ENCODE results near the gene CAMK1D. TPM values are rescaled to one million over a fixed set of nuclear protein-coding genes. Genes with fewer than 3 reads are reported as not detected.

The CAMK1D gene
- total RNA-seq, 2 experiments from 2014 or later = 19.0 to 25.6 TPM

DNA sequence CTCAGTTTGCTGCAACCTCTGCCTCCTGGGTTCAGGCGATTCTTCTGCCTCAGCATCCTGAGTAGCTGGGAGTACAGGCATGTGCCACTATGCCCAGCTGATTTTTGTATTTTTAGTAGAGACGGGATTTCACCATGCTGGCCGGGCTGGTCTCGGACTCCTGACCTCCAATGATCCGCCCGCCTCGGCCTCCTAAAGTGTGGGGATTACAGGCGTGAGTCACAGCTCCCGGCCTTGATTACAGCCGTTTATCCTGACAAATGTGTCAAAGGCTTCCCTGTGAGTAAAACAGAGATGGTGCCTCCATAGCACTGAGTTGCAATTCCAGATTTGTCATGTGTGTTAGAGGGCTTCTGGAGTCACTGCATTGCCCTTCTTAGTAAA is 378.5 kb downstream of the CAMK1D start:
- no peak overlapping the region for H3K4me2 ChIP-seq (ENCODE audit: low read length)
- ChIA-PET POLR2A (no interaction called here), CTCF (ENCODE audit: unreplicated experiment) (no interaction called here)
- no peaks in the 10 kb centered on the region for H3K9me3 ChIP-seq (ENCODE audit: low read length)
- H2AFZ ChIP-seq (ENCODE audit: low read length) = no peak overlapping the region
- H3K27ac ChIP-seq (ENCODE audit: low read depth, low read length, poor library complexity, severe bottlenecking) = no peak overlapping the region
- H4K20me1 ChIP-seq (ENCODE audit: insufficient read depth, low read length) = no peaks in the 10 kb centered on the region
- TF ChIP-seq, protein P1, sequence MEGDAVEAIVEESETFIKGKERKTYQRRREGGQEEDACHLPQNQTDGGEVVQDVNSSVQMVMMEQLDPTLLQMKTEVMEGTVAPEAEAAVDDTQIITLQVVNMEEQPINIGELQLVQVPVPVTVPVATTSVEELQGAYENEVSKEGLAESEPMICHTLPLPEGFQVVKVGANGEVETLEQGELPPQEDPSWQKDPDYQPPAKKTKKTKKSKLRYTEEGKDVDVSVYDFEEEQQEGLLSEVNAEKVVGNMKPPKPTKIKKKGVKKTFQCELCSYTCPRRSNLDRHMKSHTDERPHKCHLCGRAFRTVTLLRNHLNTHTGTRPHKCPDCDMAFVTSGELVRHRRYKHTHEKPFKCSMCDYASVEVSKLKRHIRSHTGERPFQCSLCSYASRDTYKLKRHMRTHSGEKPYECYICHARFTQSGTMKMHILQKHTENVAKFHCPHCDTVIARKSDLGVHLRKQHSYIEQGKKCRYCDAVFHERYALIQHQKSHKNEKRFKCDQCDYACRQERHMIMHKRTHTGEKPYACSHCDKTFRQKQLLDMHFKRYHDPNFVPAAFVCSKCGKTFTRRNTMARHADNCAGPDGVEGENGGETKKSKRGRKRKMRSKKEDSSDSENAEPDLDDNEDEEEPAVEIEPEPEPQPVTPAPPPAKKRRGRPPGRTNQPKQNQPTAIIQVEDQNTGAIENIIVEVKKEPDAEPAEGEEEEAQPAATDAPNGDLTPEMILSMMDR (conservative IDR thresholded peaks at IDR 0.05; ENCODE audit: low read length) = no peak
- no peaks in the 10 kb centered on the region for H3K36me3 ChIP-seq (ENCODE audit: insufficient read depth, low read length)
- H3K9me2 ChIP-seq (ENCODE audit: insufficient read depth, low read length) = no peaks in the 10 kb centered on the region
- no peaks in the 10 kb centered on the region for H3K4me1 ChIP-seq (ENCODE audit: insufficient read depth, low read length, poor library complexity, severe bottlenecking)
- BruUV-seq (replicated peaks) = no TSS peak
- no peak overlapping the region for H3K4me3 ChIP-seq (ENCODE audit: low read depth, low read length, poor library complexity, severe bottlenecking)
- no peak for DNase-seq (ENCODE audit: low spot score)
- H3K79me2 ChIP-seq (ENCODE audit: insufficient read depth, low read depth, low read length) = no peaks in the 10 kb centered on the region
- intact Hi-C loops (cut with micrococcal nuclease; ENCODE audit: unreplicated experiment) = no loop called here

- Histone ChIP-seq H3K79me2 (ENCODE audit: insufficient read depth, low read depth, low read length) (no peaks in the 10 kb centered on the region), H3K36me3 (ENCODE audit: insufficient read depth, low read length) (no peaks in the 10 kb centered on the region), H4K20me1 (ENCODE audit: insufficient read depth, low read length) (no peaks in the 10 kb centered on the region), H3K9me3 (ENCODE audit: low read length) (no peaks in the 10 kb centered on the region), H2AFZ (ENCODE audit: low read length) (no peak overlapping the region), H3K9me2 (ENCODE audit: insufficient read depth, low read length) (no peaks in the 10 kb centered on the region), H3K4me2 (ENCODE audit: low read length) (no peak overlapping the region), H3K4me1 (ENCODE audit: insufficient read depth, low read length, poor library complexity, severe bottlenecking) (no peaks in the 10 kb centered on the region), H3K27ac (ENCODE audit: low read depth, low read length, poor library complexity, severe bottlenecking) (no peak overlapping the region), H3K4me3 (ENCODE audit: low read depth, low read length, poor library complexity, severe bottlenecking) (no peak overlapping the region)
- intact Hi-C loops (cut with micrococcal nuclease; ENCODE audit: unreplicated experiment) = no loop called here
- ChIA-PET CTCF (ENCODE audit: unreplicated experiment) (no interaction called here), POLR2A (no interaction called here)
- no TSS peak for BruUV-seq (replicated peaks)
- TF ChIP-seq EZH2phosphoT487 (IDR thresholded peaks at IDR 0.05; ENCODE audit: borderline replicate concordance, low read depth, low read length) = no peak
- TF ChIP-seq, protein P1 (conservative IDR thresholded peaks at IDR 0.05; ENCODE audit: low read length) = no peak
- DNase-seq (ENCODE audit: low spot score) = no peak
These were observed 379.1 kb downstream of the CAMK1D start for GRCh38 chr10:12728494-12728893.

- Histone ChIP-seq H4K20me1 (ENCODE audit: insufficient read depth, low read length) (no peaks in the 10 kb centered on the region), H3K36me3 (ENCODE audit: insufficient read depth, low read length) (no peaks in the 10 kb centered on the region), H3K9me3 (ENCODE audit: low read length) (no peaks in the 10 kb centered on the region), H3K4me2 (ENCODE audit: low read length) (no peak overlapping the region), H3K9me2 (ENCODE audit: insufficient read depth, low read length) (no peaks in the 10 kb centered on the region), H3K79me2 (ENCODE audit: insufficient read depth, low read depth, low read length) (no peaks in the 10 kb centered on the region), H2AFZ (ENCODE audit: low read length) (no peak overlapping the region), H3K4me1 (ENCODE audit: insufficient read depth, low read length, poor library complexity, severe bottlenecking) (no peaks in the 10 kb centered on the region), H3K27ac (ENCODE audit: low read depth, low read length, poor library complexity, severe bottlenecking) (no peak overlapping the region), H3K4me3 (ENCODE audit: low read depth, low read length, poor library complexity, severe bottlenecking) (no peak overlapping the region)
- CTCF ChIA-PET (ENCODE audit: unreplicated experiment) = no interaction called here
- TF ChIP-seq, protein P1 (conservative IDR thresholded peaks at IDR 0.05; ENCODE audit: low read length) = peak; percentile 67
- TF ChIP-seq EZH2phosphoT487 (IDR thresholded peaks at IDR 0.05; ENCODE audit: borderline replicate concordance, low read depth, low read length) = no peak
- DNase-seq (ENCODE audit: low spot score) = no peak
- intact Hi-C loops (cut with micrococcal nuclease; ENCODE audit: unreplicated experiment) = no loop called here
- POLR2A ChIA-PET = no interaction called here
- no TSS peak for BruUV-seq (replicated peaks)
These were observed 380.5 kb downstream of the CAMK1D start for GRCh38 chr10:12729885-12730284.

All from OCI-LY7 (cell line).